GM12872 (cell line): ENCODE data around the gene ZNF750.

Source experiments
- TF ChIP-seq, protein P1 (sequence below): IDR thresholded peaks from 3 replicates; pipeline ENCODE4 v1.5.1; 2011; ENCODE audit warnings: low read depth, mild to moderate bottlenecking, low read length, moderate library complexity; ENCODE audit not compliant: insufficient read depth

Gene ZNF750

DNA sequence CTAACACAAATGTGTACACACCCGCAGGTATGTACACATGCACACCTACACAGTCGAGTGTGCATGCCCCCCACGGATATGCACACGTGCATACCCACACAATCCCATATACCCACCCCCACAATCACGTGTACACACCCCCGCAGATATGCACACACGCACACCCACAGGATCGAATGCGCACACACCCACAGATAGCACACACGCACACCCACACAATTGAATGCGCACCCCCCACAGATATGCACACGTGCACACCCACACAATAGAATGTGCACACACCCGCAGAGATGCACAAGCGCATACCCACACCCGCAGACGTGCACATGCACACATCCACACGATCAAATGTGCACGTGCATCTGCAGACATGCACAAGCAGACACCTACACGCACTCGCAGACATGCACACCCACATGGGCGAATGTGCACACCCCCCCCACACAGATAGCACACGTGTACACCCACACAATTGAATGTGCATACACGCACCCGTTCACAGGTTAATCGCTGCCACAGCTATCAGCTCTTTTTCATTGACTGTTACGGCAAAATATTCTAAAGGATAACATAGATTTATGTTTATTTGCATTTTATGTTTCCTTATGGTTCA lies 10.8 kb downstream of the ZNF750 start:
- TF ChIP-seq, protein P1, sequence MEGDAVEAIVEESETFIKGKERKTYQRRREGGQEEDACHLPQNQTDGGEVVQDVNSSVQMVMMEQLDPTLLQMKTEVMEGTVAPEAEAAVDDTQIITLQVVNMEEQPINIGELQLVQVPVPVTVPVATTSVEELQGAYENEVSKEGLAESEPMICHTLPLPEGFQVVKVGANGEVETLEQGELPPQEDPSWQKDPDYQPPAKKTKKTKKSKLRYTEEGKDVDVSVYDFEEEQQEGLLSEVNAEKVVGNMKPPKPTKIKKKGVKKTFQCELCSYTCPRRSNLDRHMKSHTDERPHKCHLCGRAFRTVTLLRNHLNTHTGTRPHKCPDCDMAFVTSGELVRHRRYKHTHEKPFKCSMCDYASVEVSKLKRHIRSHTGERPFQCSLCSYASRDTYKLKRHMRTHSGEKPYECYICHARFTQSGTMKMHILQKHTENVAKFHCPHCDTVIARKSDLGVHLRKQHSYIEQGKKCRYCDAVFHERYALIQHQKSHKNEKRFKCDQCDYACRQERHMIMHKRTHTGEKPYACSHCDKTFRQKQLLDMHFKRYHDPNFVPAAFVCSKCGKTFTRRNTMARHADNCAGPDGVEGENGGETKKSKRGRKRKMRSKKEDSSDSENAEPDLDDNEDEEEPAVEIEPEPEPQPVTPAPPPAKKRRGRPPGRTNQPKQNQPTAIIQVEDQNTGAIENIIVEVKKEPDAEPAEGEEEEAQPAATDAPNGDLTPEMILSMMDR = no peak

DNA sequence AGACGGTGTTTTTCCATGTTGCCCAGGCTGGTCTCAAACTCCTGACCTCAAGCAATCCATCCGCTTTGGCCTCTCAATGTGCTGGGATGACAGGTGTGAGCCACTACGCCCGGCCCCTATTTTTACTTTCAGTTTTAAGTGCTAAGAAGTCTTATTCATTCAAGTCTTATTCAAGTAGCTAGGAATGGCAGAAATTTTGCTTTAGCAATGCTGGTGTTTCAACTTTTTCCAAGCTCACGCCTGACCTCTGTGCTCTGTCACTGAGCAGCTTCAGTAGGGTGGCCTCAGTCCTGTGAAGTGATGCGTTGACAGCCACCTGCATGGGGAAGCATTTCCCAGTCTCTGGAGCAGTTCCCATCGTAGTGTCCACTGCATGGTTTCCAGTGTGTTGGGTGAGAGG lies 12.9 kb downstream of the ZNF750 start:
- TF ChIP-seq, protein P1 = no peak

DNA sequence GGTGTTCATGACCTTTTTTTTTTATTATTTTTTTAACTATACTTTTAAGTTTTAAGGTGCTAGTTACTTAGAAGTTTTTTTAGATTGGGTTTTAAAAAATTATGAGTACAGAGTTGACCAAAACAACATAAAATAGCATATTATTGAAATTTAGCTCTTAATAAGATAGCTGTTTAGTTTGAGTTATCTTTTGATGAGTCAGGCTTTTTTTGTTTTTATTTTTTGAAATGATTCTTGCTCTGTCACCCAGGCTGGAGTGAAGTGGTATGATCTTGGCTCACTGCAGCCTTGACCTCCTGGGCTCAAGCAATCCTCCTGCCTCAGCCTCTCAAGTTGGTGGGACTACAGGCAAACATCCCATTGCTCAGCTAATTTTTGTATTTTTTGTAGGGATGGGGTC lies 13.6 kb downstream of the ZNF750 start:
- TF ChIP-seq, protein P1 = no peak

DNA sequence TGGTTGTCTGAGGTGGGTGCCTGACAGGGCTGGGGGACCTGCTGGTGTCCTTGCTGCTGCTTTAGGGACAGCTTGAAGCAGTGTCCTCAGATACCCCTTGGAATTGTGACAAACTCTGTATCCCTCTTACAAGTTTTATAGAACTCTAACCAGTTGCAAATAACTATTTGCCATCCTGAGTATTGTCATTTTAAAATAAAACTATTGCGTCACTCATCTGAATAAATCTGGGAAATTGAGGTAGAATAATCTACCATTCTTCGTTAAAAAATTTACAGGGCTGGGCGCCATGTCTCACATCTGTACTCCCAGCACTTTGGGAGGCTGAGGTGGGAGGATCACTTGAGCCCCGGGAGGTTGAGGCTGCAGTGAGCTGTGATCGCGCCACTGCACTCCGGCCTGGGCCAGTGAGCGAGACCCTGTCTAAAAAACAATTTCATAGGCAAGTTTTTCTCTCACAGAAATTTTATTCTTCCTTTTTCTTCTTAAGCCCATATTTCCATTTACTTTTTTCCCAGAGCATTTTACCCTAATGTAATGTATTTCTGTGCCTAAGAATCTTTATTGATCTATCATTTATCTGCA lies 14.2 kb downstream of the ZNF750 start:
- TF ChIP-seq, protein P1 = no peak

DNA sequence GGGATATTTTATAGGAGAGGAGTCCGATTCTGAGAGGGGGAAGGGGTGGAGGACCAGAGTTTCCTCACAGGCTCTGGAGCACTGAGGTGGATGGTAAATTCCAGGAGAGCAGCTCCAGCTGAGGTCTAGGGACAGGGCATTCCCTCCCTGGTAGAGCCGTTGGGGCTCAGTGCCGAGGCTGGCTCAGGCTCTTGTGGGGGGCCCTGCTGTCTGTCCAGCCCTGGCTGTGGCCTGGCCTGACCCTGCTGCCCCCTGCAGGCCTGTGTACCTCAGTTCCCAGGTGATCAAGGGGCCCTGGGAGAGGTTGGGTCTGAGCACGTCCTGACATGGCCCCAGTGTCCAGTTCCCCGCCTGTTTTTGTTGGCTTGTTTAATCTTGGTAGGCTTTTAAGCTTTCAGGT lies 16.8 kb downstream of the ZNF750 start:
- TF ChIP-seq, protein P1 = peak; percentile 45

DNA sequence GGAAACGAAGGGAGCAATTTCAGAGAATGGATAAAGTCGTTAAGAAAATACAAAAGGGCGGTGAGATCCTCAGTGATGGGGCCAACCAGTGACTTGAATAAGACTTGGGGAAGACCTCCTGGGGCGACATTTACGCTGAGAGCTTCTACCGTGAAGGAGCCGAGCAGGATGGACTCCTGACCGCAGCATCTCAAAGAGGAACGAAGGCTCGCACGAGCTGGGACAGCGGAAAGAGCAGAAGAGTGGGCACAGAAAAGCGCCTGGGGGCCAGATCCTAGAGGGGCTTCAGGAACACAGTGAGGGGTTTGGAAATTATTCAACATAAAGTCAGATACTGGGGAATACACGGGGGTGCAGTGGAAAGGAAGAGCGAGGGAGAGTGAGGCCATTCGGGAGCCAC lies 17.5 kb downstream of the ZNF750 start:
- TF ChIP-seq, protein P1 = no peak

DNA sequence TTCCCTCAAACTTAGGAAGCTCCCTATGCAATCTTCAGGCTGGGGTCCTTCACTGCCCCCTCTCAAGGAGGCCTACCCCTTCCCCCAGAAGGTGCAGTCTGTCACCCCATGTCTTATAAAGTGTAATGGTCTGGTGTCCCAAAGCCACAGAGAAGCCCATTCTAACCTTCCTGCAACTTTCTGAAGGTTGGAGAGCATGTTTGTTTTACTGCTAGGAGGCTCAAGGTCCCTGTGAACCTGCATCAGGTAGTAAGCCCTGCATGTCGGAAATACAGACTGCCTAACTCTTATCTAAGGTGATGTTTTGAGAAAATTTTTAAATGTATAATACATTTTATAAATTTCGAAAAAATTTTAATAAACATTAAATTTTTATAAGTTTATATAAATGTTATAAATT lies 18.3 kb downstream of the ZNF750 start:
- TF ChIP-seq, protein P1 = no peak
